ENCODE results near the gene C16orf95.

DNA sequence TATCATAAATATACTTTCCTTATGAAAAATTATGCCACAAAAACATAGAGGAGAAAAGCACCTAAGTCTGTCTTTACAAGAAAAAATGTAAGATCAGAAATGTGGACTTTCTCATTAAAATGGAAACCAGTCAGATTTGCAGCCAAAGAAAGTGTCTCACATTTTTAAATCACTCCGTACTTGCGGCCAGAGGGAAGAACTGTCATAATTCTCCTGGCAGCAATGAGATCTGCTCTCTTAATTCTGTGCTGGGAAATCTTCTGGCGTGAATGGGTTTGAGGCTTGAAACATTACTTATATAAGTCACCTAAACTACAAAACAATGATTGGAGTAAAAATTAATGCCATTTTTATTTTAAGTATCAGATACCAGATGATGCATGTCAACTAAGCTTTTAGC lies 10.7 kb downstream of the C16orf95 start:
- TF ChIP-seq, protein P1, sequence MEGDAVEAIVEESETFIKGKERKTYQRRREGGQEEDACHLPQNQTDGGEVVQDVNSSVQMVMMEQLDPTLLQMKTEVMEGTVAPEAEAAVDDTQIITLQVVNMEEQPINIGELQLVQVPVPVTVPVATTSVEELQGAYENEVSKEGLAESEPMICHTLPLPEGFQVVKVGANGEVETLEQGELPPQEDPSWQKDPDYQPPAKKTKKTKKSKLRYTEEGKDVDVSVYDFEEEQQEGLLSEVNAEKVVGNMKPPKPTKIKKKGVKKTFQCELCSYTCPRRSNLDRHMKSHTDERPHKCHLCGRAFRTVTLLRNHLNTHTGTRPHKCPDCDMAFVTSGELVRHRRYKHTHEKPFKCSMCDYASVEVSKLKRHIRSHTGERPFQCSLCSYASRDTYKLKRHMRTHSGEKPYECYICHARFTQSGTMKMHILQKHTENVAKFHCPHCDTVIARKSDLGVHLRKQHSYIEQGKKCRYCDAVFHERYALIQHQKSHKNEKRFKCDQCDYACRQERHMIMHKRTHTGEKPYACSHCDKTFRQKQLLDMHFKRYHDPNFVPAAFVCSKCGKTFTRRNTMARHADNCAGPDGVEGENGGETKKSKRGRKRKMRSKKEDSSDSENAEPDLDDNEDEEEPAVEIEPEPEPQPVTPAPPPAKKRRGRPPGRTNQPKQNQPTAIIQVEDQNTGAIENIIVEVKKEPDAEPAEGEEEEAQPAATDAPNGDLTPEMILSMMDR (IDR thresholded peaks at IDR 0.05) = no peak
- no peak for TF ChIP-seq POLR2A (IDR thresholded peaks at IDR 0.05)
- TF ChIP-seq POLR2AphosphoS5 (IDR thresholded peaks at IDR 0.05) = no peak

Data from prostate gland (tissue), 2 donors.